Measurements from ENCODE around the gene ANKRD30A.

Gene ANKRD30A

DNA sequence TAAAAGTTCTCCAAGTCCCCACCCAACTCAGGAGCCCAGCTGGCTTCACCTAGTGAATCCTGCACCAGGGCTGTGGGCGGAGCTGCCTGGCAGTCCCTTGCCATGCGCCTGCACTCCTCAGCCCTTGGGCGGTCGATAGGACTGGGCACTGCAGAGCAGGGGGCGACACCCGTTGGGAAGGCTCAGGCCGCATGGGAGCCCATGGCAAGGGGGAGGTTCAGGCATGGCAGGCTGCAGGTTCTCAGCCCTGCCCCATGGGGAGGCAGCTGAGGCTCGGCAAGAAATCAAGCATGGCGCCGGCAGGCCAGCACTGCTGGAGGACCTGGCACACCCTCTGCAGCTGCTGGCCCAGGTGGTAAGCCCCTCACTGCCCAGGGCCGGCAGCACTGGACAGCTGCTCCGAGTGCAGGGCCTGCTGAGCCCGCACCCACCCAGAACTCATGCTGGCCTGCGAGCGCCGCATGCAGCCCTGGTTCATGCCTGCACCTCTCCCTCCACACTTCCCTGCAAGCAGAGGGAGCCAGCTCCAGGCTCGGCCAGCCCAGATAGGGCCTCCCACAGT lies 149.9 kb downstream of the ANKRD30A start:
- TF ChIP-seq CTCF (IDR thresholded peaks at IDR 0.05; ENCODE audit: low read depth, low read length) = no peak
- no peak for DNase-seq (ENCODE audit: extremely low read depth, low read depth)

- TF ChIP-seq CTCF (IDR thresholded peaks at IDR 0.05; ENCODE audit: low read depth, low read length) = no peak
- no peak for DNase-seq (ENCODE audit: extremely low read depth, low read depth)
Measured at GRCh38 chr10:37285063-37285462, 159.7 kb downstream of the ANKRD30A start.

- DNase-seq (ENCODE audit: extremely low read depth, low read depth) = no peak
- no peak for TF ChIP-seq CTCF (IDR thresholded peaks at IDR 0.05; ENCODE audit: low read depth, low read length)
Measured at GRCh38 chr10:37289833-37290464, 164.6 kb downstream of the ANKRD30A start.

DNA sequence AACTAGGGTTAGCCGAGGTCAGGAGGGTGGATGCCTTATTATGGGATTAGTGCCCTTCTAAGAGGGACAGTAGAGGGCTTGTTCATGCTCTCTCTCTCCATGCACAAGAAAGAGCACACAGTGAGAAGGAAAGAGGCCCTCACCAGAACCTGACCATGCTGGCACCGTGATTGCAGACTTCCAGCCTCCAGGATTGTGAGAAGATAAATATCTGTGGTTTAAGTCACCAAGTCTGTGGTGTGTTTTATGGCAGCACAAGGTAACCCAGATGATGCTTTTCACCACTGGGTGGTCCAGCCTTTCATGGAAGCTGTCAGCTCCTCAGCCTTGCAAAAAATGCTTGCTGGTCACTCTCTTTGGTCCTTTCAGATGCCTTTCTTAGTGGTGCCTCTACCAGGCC lies 175.9 kb downstream of the ANKRD30A start:
- no peak for DNase-seq (ENCODE audit: extremely low read depth, low read depth)
- no peak for TF ChIP-seq CTCF (IDR thresholded peaks at IDR 0.05; ENCODE audit: low read depth, low read length)

DNA sequence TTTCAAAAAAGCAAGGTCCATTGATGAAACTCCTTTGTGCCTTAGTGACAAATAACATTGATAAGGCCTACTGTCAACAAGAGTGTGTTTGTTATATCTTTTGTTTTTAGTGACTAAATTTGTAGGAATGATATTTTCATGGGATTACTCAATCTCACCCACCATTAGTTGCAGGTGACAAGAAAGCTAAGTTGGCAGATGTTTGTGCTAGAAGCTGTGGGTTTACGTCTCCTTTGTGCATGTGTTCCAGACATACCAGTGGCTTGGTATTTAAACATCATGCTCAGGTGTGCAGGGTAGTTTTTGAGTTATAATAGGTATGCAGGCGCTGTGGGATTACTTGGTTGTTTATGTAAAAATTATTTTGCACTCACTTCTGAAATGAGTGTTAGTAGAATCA lies 178.6 kb downstream of the ANKRD30A start:
- DNase-seq (ENCODE audit: extremely low read depth, low read depth) = no peak
- TF ChIP-seq CTCF (IDR thresholded peaks at IDR 0.05; ENCODE audit: low read depth, low read length) = no peak

DNA sequence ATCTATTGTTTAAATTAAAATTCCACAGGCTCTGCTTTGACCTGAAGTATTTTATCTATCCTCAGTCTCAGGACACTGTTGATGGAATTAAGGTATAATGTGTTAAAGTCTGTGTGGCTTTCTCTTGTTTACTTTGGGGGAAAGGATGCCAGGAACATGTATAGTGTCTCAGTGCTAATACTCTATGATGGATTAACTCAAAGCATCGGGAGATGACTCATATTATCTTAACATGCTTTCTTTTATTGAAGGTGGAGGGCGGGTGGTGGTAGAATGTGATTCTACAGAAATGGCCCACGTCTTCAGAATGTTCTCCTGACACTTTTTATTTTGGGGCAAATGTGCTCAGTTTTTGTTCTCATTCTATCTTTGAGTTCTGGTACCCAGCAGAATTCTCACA lies 189.0 kb downstream of the ANKRD30A start:
- TF ChIP-seq CTCF (IDR thresholded peaks at IDR 0.05; ENCODE audit: low read depth, low read length) = no peak
- no peak for DNase-seq (ENCODE audit: extremely low read depth, low read depth)

DNA sequence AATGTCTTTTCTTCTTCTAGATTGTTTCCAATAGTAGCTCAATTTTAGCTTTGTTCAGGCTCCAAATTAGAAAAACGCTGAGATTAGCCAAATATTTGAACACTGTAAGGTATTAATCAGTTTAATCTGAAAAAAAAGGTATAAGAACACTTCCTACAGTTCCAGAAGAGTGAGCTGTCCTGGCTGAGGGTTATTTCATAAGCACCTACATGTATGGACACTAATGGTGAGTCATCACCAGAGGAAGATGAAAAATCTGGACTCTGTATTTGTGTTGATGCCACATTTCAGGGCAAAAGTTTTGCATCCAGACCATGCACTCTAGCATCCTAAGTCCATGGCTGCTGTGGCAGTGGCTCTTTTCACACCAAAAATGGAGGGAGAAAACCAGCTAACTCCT lies 189.5 kb downstream of the ANKRD30A start:
- DNase-seq (ENCODE audit: extremely low read depth, low read depth) = no peak
- TF ChIP-seq CTCF (IDR thresholded peaks at IDR 0.05; ENCODE audit: low read depth, low read length) = no peak

Data from AG09319 (cell line).